Measurements from ENCODE around the gene PPP1CC.
A peak's percentile ranks its signal among the peaks of the same experiment; 100 is the strongest.
"Not testable (repeated sequence)": the region's sequence is repeated elsewhere in the genome, so short reads cannot be mapped to it uniquely, and the experiment has no call there.

The PPP1CC gene

GRCh38 chr12:110732572-110732971 is 10.1 kb downstream of the PPP1CC start:
- H3K27me3 Mint-ChIP-seq = no peaks in the 10 kb centered on the region
- H3K4me3 Mint-ChIP-seq = no peak overlapping the region
- H3K4me1 Mint-ChIP-seq = peaks cover 47% of the 10 kb centered on the region
- peaks cover 61% of the 10 kb centered on the region for H3K36me3 Mint-ChIP-seq (ENCODE audit: insufficient read depth)
- no peak for ATAC-seq (replicated peaks; ENCODE audit: extremely low read depth, poor library complexity, severe bottlenecking)
- H3K9me3 Mint-ChIP-seq = no peaks in the 10 kb centered on the region
- DNase-seq (ENCODE audit: low spot score in 2 of 2) = no peak
- peak overlapping the region; percentile 23 for H3K27ac Mint-ChIP-seq (ENCODE audit: low read depth)

- no peak for DNase-seq (ENCODE audit: low spot score in 2 of 2)
- Mint-ChIP-seq H3K27ac (ENCODE audit: low read depth) (peak overlapping the region; percentile 19), H3K36me3 (ENCODE audit: insufficient read depth) (peaks cover 69% of the 10 kb centered on the region), H3K4me1 (peaks cover 50% of the 10 kb centered on the region), H3K4me3 (no peak overlapping the region), H3K27me3 (no peaks in the 10 kb centered on the region), H3K9me3 (no peaks in the 10 kb centered on the region)
- ATAC-seq (replicated peaks; ENCODE audit: extremely low read depth, poor library complexity, severe bottlenecking) = no peak
These were observed 11.2 kb downstream of the PPP1CC start for GRCh38 chr12:110731479-110731878.

- Mint-ChIP-seq H3K4me3 (no peak overlapping the region), H3K27ac (ENCODE audit: low read depth) (peak overlapping the region; percentile 38), H3K27me3 (no peaks in the 10 kb centered on the region), H3K36me3 (ENCODE audit: insufficient read depth) (peaks cover 79% of the 10 kb centered on the region), H3K9me3 (no peaks in the 10 kb centered on the region), H3K4me1 (peaks cover 49% of the 10 kb centered on the region)
- no peak for ATAC-seq (replicated peaks; ENCODE audit: extremely low read depth, poor library complexity, severe bottlenecking)
- no peak for DNase-seq (ENCODE audit: low spot score in 2 of 2)
These were observed 14.1 kb downstream of the PPP1CC start for GRCh38 chr12:110728628-110729027.

- Mint-ChIP-seq H3K27ac (ENCODE audit: low read depth) (peak overlapping the region; percentile 74), H3K9me3 (no peaks in the 10 kb centered on the region), H3K4me3 (no peak overlapping the region), H3K27me3 (no peaks in the 10 kb centered on the region), H3K4me1 (peaks cover 32% of the 10 kb centered on the region), H3K36me3 (ENCODE audit: insufficient read depth) (peaks cover 91% of the 10 kb centered on the region)
- ATAC-seq (replicated peaks; ENCODE audit: extremely low read depth, poor library complexity, severe bottlenecking) (no peak), DNase-seq (ENCODE audit: low spot score in 2 of 2) (no peak)
These were observed 15.9 kb downstream of the PPP1CC start for GRCh38 chr12:110726708-110727369.

- Mint-ChIP-seq H3K4me1 (peaks cover 24% of the 10 kb centered on the region), H3K4me3 (no peak overlapping the region), H3K36me3 (ENCODE audit: insufficient read depth) (peaks cover 92% of the 10 kb centered on the region), H3K9me3 (no peaks in the 10 kb centered on the region), H3K27me3 (no peaks in the 10 kb centered on the region), H3K27ac (ENCODE audit: low read depth) (peak overlapping the region; percentile 65)
- no peak for ATAC-seq (replicated peaks; ENCODE audit: extremely low read depth, poor library complexity, severe bottlenecking)
- DNase-seq (ENCODE audit: low spot score in 2 of 2) = no peak
These were observed 16.7 kb downstream of the PPP1CC start for GRCh38 chr12:110726028-110726427.

GRCh38 chr12:110725267-110725666 is 17.4 kb downstream of the PPP1CC start:
- Mint-ChIP-seq H3K27me3 (no peaks in the 10 kb centered on the region), H3K4me3 (no peak overlapping the region), H3K4me1 (peaks cover 22% of the 10 kb centered on the region), H3K9me3 (no peaks in the 10 kb centered on the region), H3K27ac (ENCODE audit: low read depth) (peak overlapping the region; percentile 39), H3K36me3 (ENCODE audit: insufficient read depth) (peaks cover 93% of the 10 kb centered on the region)
- no peak for ATAC-seq (replicated peaks; ENCODE audit: extremely low read depth, poor library complexity, severe bottlenecking)
- DNase-seq (ENCODE audit: low spot score in 2 of 2) = no peak

GRCh38 chr12:110722892-110723291 is 19.8 kb downstream of the PPP1CC start:
- peaks cover 91% of the 10 kb centered on the region for H3K36me3 Mint-ChIP-seq (ENCODE audit: insufficient read depth)

GRCh38 chr12:110721570-110721969 is 21.1 kb downstream of the PPP1CC start:
- ATAC-seq (replicated peaks; ENCODE audit: extremely low read depth, poor library complexity, severe bottlenecking) (no peak), DNase-seq (ENCODE audit: low spot score in 2 of 2) (no peak)
- Mint-ChIP-seq H3K9me3 (no peaks in the 10 kb centered on the region), H3K4me3 (no peak overlapping the region), H3K27me3 (no peaks in the 10 kb centered on the region), H3K36me3 (ENCODE audit: insufficient read depth) (peaks cover 88% of the 10 kb centered on the region), H3K27ac (ENCODE audit: low read depth) (no peak overlapping the region), H3K4me1 (peaks cover 11% of the 10 kb centered on the region)

More at GRCh38 chr12:110722892-110723291, 19.8 kb downstream of the PPP1CC start:
- peaks cover 21% of the 10 kb centered on the region for H3K4me1 Mint-ChIP-seq
- H3K4me3 Mint-ChIP-seq; H3K27ac Mint-ChIP-seq (ENCODE audit: low read depth); H3K9me3 Mint-ChIP-seq; H3K27me3 Mint-ChIP-seq; ATAC-seq (replicated peaks; ENCODE audit: extremely low read depth, poor library complexity, severe bottlenecking); DNase-seq (ENCODE audit: low spot score in 2 of 2): not testable (repeated sequence)

GRCh38 chr12:110720516-110720915 is 22.2 kb downstream of the PPP1CC start:
- Mint-ChIP-seq H3K27ac (ENCODE audit: low read depth) (no peak overlapping the region), H3K4me3 (no peak overlapping the region)

GRCh38 chr12:110718222-110718908 is 24.3 kb downstream of the PPP1CC start:
- DNase-seq (ENCODE audit: low spot score in 2 of 2) (no peak), ATAC-seq (replicated peaks; ENCODE audit: extremely low read depth, poor library complexity, severe bottlenecking) (no peak)
- Mint-ChIP-seq H3K4me3 (no peak overlapping the region), H3K27me3 (no peaks in the 10 kb centered on the region), H3K4me1 (no peaks in the 10 kb centered on the region), H3K9me3 (no peaks in the 10 kb centered on the region), H3K36me3 (ENCODE audit: insufficient read depth) (peaks cover 57% of the 10 kb centered on the region), H3K27ac (ENCODE audit: low read depth) (no peak overlapping the region)

More at GRCh38 chr12:110720516-110720915, 22.2 kb downstream of the PPP1CC start:
- Mint-ChIP-seq H3K9me3 (no peaks in the 10 kb centered on the region), H3K4me1 (peaks cover 6% of the 10 kb centered on the region), H3K36me3 (ENCODE audit: insufficient read depth) (peaks cover 78% of the 10 kb centered on the region), H3K27me3 (no peaks in the 10 kb centered on the region)
- no peak for DNase-seq (ENCODE audit: low spot score in 2 of 2)
- no peak for ATAC-seq (replicated peaks; ENCODE audit: extremely low read depth, poor library complexity, severe bottlenecking)

- no peak overlapping the region for H3K4me3 Mint-ChIP-seq
- H3K27me3 Mint-ChIP-seq = no peaks in the 10 kb centered on the region
- peaks cover 46% of the 10 kb centered on the region for H3K36me3 Mint-ChIP-seq (ENCODE audit: insufficient read depth)
- no peak overlapping the region for H3K27ac Mint-ChIP-seq (ENCODE audit: low read depth)
- H3K4me1 Mint-ChIP-seq = no peaks in the 10 kb centered on the region
- no peaks in the 10 kb centered on the region for H3K9me3 Mint-ChIP-seq
- DNase-seq (ENCODE audit: low spot score in 2 of 2) (no peak), ATAC-seq (replicated peaks; ENCODE audit: extremely low read depth, poor library complexity, severe bottlenecking) (no peak)
These were observed 25.7 kb downstream of the PPP1CC start for GRCh38 chr12:110717037-110717436.

- H3K4me3 Mint-ChIP-seq = no peak overlapping the region
- ATAC-seq (replicated peaks; ENCODE audit: extremely low read depth, poor library complexity, severe bottlenecking) = no peak
- H3K36me3 Mint-ChIP-seq (ENCODE audit: insufficient read depth) = no peaks in the 10 kb centered on the region
- H3K4me1 Mint-ChIP-seq = no peaks in the 10 kb centered on the region
- H3K9me3 Mint-ChIP-seq = no peaks in the 10 kb centered on the region
- no peaks in the 10 kb centered on the region for H3K27me3 Mint-ChIP-seq
- no peak overlapping the region for H3K27ac Mint-ChIP-seq (ENCODE audit: low read depth)
- DNase-seq (ENCODE audit: low spot score in 2 of 2) = no peak
These were observed 33.8 kb downstream of the PPP1CC start for GRCh38 chr12:110708917-110709316.

GRCh38 chr12:110705309-110705708 is 37.4 kb downstream of the PPP1CC start:
- no peaks in the 10 kb centered on the region for H3K9me3 Mint-ChIP-seq
- no peaks in the 10 kb centered on the region for H3K4me1 Mint-ChIP-seq
- H3K27me3 Mint-ChIP-seq = no peaks in the 10 kb centered on the region
- H3K27ac Mint-ChIP-seq (ENCODE audit: low read depth) = no peak overlapping the region
- ATAC-seq (replicated peaks; ENCODE audit: extremely low read depth, poor library complexity, severe bottlenecking) (no peak), DNase-seq (ENCODE audit: low spot score in 2 of 2) (no peak)
- H3K36me3 Mint-ChIP-seq (ENCODE audit: insufficient read depth) = no peaks in the 10 kb centered on the region
- no peak overlapping the region for H3K4me3 Mint-ChIP-seq

Measured in central memory CD8-positive, alpha-beta T cell (primary cell).